Chondrocyte (in vitro differentiated cells): Measurements from ENCODE around the gene GLB1L2. TPM values are rescaled to one million over a fixed set of nuclear protein-coding genes. Genes with fewer than 3 reads are reported as not detected.

Source experiments
- DNase-seq: peaks from one replicate; pipeline ENCODE4 v3.0.0; 2021; ENCODE audit warnings: mixed read lengths, low spot score
- H3K27ac Mint-ChIP-seq: one replicate; pipeline ENCODE4 v1.8.0; 2021; ENCODE audit warnings: mild to moderate bottlenecking, moderate library complexity, mixed read lengths; ENCODE audit not compliant: unreplicated experiment
- H3K27me3 Mint-ChIP-seq: 2 replicates; pipeline ENCODE4 v1.8.0; 2021; ENCODE audit warnings: low read depth, mixed read lengths
- H3K36me3 Mint-ChIP-seq: 2 replicates; pipeline ENCODE4 v1.8.0; 2021; ENCODE audit warnings: low read depth, mixed read lengths
- H3K4me1 Mint-ChIP-seq: 2 replicates; pipeline ENCODE4 v1.8.0; 2021; ENCODE audit warnings: low read depth, mild to moderate bottlenecking, mixed read lengths
- H3K4me3 Mint-ChIP-seq: one replicate; pipeline ENCODE4 v1.8.0; 2021; ENCODE audit warnings: mild to moderate bottlenecking, moderate library complexity, mixed read lengths; ENCODE audit not compliant: unreplicated experiment
- H3K9me3 Mint-ChIP-seq: 2 replicates; pipeline ENCODE4 v1.8.0; 2021; ENCODE audit warnings: low read depth, mixed read lengths
- CTCF ChIP-seq: fragments of 200-600 bp; sonication (generic); IDR thresholded peaks from 2 replicates; pipeline ENCODE4 v1.5.0; 2021; ENCODE audit warnings: antibody characterized with exemption, mild to moderate bottlenecking, moderate library complexity
- total RNA-seq: library from RNA; stranded (reverse); gene quantifications from 3 replicates; pipeline ENCODE4 v1.2.1, GENCODE V29; 2021

The GLB1L2 gene
- total RNA-seq, 1 donor from 2014 or later, result 0.35 TPM

GRCh38 chr11:134374171-134374570, 42.4 kb downstream of the GLB1L2 start:
- DNase-seq, result peak; percentile 50
- no peaks in the 10 kb centered on the region for H3K36me3 Mint-ChIP-seq
- H3K4me1 Mint-ChIP-seq, result no peaks in the 10 kb centered on the region
- no peaks in the 10 kb centered on the region for H3K9me3 Mint-ChIP-seq
- TF ChIP-seq CTCF, result no peak
- H3K27ac Mint-ChIP-seq, result no peak overlapping the region
- H3K27me3 Mint-ChIP-seq, result peaks cover 10% of the 10 kb centered on the region
- no peak overlapping the region for H3K4me3 Mint-ChIP-seq

GRCh38 chr11:134374891-134375550, 43.2 kb downstream of the GLB1L2 start:
- no peaks in the 10 kb centered on the region for H3K4me1 Mint-ChIP-seq
- no peaks in the 10 kb centered on the region for H3K9me3 Mint-ChIP-seq
- peaks cover 10% of the 10 kb centered on the region for H3K27me3 Mint-ChIP-seq
- DNase-seq, result peak; percentile 71
- H3K27ac Mint-ChIP-seq, result no peak overlapping the region
- no peak overlapping the region for H3K4me3 Mint-ChIP-seq
- TF ChIP-seq CTCF, result no peak
- no peaks in the 10 kb centered on the region for H3K36me3 Mint-ChIP-seq

GRCh38 chr11:134376150-134376921, 44.5 kb downstream of the GLB1L2 start:
- Mint-ChIP-seq H3K36me3 (no peaks in the 10 kb centered on the region), H3K4me1 (no peaks in the 10 kb centered on the region)

GRCh38 chr11:134377876-134378275, 46.1 kb downstream of the GLB1L2 start:
- H3K27ac Mint-ChIP-seq, result no peak overlapping the region
- no peak for TF ChIP-seq CTCF
- DNase-seq, result peak; percentile 89
- H3K36me3 Mint-ChIP-seq, result no peaks in the 10 kb centered on the region
- no peaks in the 10 kb centered on the region for H3K4me1 Mint-ChIP-seq
- no peak overlapping the region for H3K4me3 Mint-ChIP-seq
- H3K27me3 Mint-ChIP-seq, result peaks cover 10% of the 10 kb centered on the region
- H3K9me3 Mint-ChIP-seq, result no peaks in the 10 kb centered on the region

More at GRCh38 chr11:134376150-134376921, 44.5 kb downstream of the GLB1L2 start:
- Mint-ChIP-seq H3K27me3 (peaks cover 10% of the 10 kb centered on the region), H3K27ac (no peak overlapping the region), H3K4me3 (no peak overlapping the region), H3K9me3 (no peaks in the 10 kb centered on the region)
- DNase-seq, result peak; percentile 77
- no peak for TF ChIP-seq CTCF

DNA sequence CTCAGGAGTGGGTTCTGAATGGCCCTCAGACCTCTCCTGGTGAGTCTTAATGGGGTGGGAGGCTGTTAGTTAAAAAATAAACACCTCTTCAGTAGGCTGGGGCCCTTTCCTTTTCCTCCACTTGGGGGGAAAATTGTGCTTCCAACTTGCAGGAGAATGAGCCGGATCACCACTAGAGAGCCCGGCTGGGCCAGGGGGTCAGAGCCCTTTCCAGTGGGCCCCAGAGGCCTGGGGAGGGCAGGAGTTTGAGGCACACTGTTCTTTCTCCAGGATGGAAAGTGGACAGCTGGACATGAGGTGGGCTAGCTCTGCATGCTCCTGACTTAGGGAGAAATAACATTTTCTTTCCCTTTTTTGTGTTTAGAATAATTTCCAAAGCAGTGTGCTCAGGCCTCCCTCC, 47.5 kb downstream of the GLB1L2 start:
- H3K4me3 Mint-ChIP-seq, result no peak overlapping the region
- TF ChIP-seq CTCF, result no peak
- peaks cover 10% of the 10 kb centered on the region for H3K27me3 Mint-ChIP-seq
- H3K27ac Mint-ChIP-seq, result no peak overlapping the region
- H3K36me3 Mint-ChIP-seq, result no peaks in the 10 kb centered on the region
- DNase-seq, result peak; percentile 32
- H3K4me1 Mint-ChIP-seq, result no peaks in the 10 kb centered on the region
- no peaks in the 10 kb centered on the region for H3K9me3 Mint-ChIP-seq
